Hepatocyte (in vitro differentiated cells): ENCODE data around the gene CROCC2. TPM values are rescaled to one million over a fixed set of nuclear protein-coding genes. Genes with fewer than 3 reads are reported as not detected.

ENCODE experiments used
- DNase-seq: peaks from one replicate; pipeline ENCODE4 v3.0.0-alpha.2; 2016; ENCODE audit warnings: low spot score
- H2AFZ ChIP-seq: fragments of 200-600 bp; sonication (generic); 2 replicates; pipeline ENCODE4 v1.6.0; 2016; ENCODE audit warnings: antibody characterized with exemption, mild to moderate bottlenecking
- H3K27ac ChIP-seq: fragments of 200-600 bp; sonication (generic); 2 replicates; pipeline ENCODE4 v1.5.1; 2016; ENCODE audit warnings: mild to moderate bottlenecking
- H3K27me3 ChIP-seq: fragments of 200-600 bp; sonication (generic); 2 replicates; pipeline ENCODE4 v1.6.1; 2016
- H3K36me3 ChIP-seq: fragments of 200-600 bp; sonication (generic); replicated peaks from 2 replicates; pipeline ENCODE4 v1.5.1; 2016; ENCODE audit warnings: low read depth; ENCODE audit not compliant: insufficient read depth
- H3K4me1 ChIP-seq: fragments of 200-600 bp; sonication (generic); 2 replicates; pipeline ENCODE4 v1.5.1; 2016; ENCODE audit warnings: mild to moderate bottlenecking, moderate library complexity; ENCODE audit not compliant: insufficient read depth
- H3K4me2 ChIP-seq: fragments of 200-600 bp; sonication (generic); 2 replicates; pipeline ENCODE4 v1.6.0; 2016
- H3K4me3 ChIP-seq: fragments of 200-600 bp; sonication (generic); 2 replicates; pipeline ENCODE4 v1.5.1; 2016; ENCODE audit warnings: mild to moderate bottlenecking
- H3K79me2 ChIP-seq: fragments of 200-600 bp; sonication (generic); 2 replicates; pipeline ENCODE4 v1.6.0; 2017; ENCODE audit warnings: mild to moderate bottlenecking
- H3K9me2 ChIP-seq: fragments of 200-600 bp; sonication (generic); replicated peaks from 2 replicates; pipeline ENCODE4 v1.6.0; 2017; ENCODE audit warnings: mild to moderate bottlenecking; ENCODE audit not compliant: insufficient read depth
- H3K9me3 ChIP-seq: fragments of 200-600 bp; sonication (generic); 2 replicates; pipeline ENCODE4 v1.5.1; 2016; ENCODE audit warnings: low read depth, mild to moderate bottlenecking
- H4K20me1 ChIP-seq: fragments of 200-600 bp; sonication (generic); 2 replicates; pipeline ENCODE4 v1.6.0; 2016; ENCODE audit warnings: mild to moderate bottlenecking; ENCODE audit not compliant: insufficient read depth, poor library complexity, severe bottlenecking
- EZH2 ChIP-seq: fragments of 200-600 bp; sonication (generic); IDR thresholded peaks from 2 replicates; pipeline ENCODE4 v1.6.1; 2016; ENCODE audit warnings: antibody characterized with exemption, mild to moderate bottlenecking, borderline replicate concordance
- EZH2phosphoT487 ChIP-seq: fragments of 200-600 bp; sonication (generic); IDR thresholded peaks from one replicate; pipeline ENCODE4 v1.6.1; 2018; ENCODE audit warnings: antibody characterized with exemption, mild to moderate bottlenecking, low read depth, moderate library complexity; ENCODE audit not compliant: unreplicated experiment, severe bottlenecking
- WGBS: methylation state at CpG from one replicate; pipeline ENCODE4 v1.1.6; 2016; ENCODE audit warnings: low lambda C conversion rate; ENCODE audit errors: missing lambda C conversion rate; 5-methylcytosine and 5-hydroxymethylcytosine counted together
- polyA plus RNA-seq: library from polyadenylated mRNA; unstranded; fragments of >200 nt; fragmentation: Nextera tagmentation; extraction: Ambion mirVana; gene quantifications from 2 replicates; pipeline ENCODE4 v1.2.1, GENCODE V29; 2016
- total RNA-seq: library from RNA; depleted of rRNA; stranded (reverse); fragments of >200 nt; gene quantifications from 2 replicates; pipeline ENCODE4 v1.2.3, GENCODE V29; 2014
- TF ChIP-seq, protein P1 (sequence below): fragments of 200-600 bp; sonication (generic); IDR thresholded peaks from 2 replicates; pipeline ENCODE4 v1.5.1; 2016; ENCODE audit warnings: antibody characterized with exemption, mild to moderate bottlenecking; ENCODE audit not compliant: poor library complexity

The CROCC2 gene
- total and polyA plus RNA-seq, 2 experiments from 2014 or later, result 0.04 to 0.10 TPM

DNA sequence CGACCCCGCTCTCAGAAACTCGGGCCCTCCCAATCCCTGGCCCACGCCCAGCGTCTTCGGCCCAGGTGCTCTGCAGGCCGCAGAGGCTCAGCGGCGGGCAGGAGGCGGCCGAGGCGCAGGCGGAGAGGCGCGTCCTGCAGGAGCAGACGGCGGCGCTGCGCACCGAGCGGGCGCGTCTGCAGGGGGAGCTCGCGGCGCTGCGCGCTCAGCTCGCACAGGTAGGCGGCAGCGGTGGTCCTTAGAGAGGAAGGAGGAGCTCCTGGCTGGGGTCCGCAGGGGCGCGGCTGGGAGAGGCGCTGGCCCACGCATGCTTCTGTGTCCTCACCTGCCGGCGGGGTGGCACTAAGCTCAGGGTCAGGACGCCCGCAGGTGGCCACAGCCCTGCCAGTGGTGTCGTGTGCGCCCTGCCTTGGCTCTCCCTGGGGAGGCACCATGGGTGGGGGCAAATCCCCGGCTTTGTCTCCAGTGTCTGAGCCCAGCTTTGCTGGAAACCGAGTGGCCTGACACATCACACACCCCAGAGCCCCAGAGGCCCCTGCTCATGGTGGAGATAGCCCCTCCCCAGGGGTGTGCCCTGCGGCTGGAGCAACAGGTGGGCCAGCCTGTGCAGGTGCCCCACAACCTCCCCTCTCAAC, 77.3 kb downstream of the CROCC2 start:
- no peaks in the 10 kb centered on the region for H4K20me1 ChIP-seq
- WGBS, result 10% methylated on average over 40 of the region's 45 CpGs
- peak overlapping the region; percentile 57 for H3K4me2 ChIP-seq
- TF ChIP-seq, protein P1, sequence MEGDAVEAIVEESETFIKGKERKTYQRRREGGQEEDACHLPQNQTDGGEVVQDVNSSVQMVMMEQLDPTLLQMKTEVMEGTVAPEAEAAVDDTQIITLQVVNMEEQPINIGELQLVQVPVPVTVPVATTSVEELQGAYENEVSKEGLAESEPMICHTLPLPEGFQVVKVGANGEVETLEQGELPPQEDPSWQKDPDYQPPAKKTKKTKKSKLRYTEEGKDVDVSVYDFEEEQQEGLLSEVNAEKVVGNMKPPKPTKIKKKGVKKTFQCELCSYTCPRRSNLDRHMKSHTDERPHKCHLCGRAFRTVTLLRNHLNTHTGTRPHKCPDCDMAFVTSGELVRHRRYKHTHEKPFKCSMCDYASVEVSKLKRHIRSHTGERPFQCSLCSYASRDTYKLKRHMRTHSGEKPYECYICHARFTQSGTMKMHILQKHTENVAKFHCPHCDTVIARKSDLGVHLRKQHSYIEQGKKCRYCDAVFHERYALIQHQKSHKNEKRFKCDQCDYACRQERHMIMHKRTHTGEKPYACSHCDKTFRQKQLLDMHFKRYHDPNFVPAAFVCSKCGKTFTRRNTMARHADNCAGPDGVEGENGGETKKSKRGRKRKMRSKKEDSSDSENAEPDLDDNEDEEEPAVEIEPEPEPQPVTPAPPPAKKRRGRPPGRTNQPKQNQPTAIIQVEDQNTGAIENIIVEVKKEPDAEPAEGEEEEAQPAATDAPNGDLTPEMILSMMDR, result peak; percentile 61
- TF ChIP-seq EZH2, result no peak
- H3K4me1 ChIP-seq, result peaks cover 14% of the 10 kb centered on the region
- no peak overlapping the region for H2AFZ ChIP-seq
- H3K27ac ChIP-seq, result no peak overlapping the region
- peaks cover 7% of the 10 kb centered on the region for H3K27me3 ChIP-seq
- no peaks in the 10 kb centered on the region for H3K79me2 ChIP-seq
- no peaks in the 10 kb centered on the region for H3K36me3 ChIP-seq
- H3K9me3 ChIP-seq, result no peaks in the 10 kb centered on the region
- H3K9me2 ChIP-seq, result no peaks in the 10 kb centered on the region
- no peak overlapping the region for H3K4me3 ChIP-seq
- DNase-seq, result peak; percentile 83

DNA sequence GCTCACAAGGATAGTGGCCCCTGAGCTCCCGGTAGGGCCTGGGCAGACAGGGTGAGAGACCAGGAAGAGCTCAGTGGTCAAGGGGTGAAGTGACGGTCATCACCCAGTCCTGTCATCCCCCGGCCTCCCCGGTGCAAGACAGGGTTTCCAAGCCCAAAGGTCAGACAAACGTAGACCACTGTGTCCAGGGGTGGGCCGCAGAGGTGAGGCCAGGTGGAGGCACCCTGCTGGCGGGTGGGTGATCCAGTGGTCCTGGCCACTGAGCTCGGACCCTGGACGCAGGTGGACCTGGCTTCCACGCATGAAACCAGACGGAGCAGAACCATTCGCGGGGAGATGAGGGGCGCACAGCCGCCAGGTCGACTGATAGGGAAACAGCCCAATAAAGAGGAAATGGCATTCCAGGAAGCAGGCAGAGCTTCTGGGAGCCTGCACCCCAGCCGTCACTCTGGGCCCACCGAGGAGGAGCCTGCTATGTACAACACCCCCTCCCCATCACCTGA, 77.9 kb downstream of the CROCC2 start:
- H3K9me2 ChIP-seq, result no peaks in the 10 kb centered on the region
- no peak overlapping the region for H3K4me2 ChIP-seq
- TF ChIP-seq EZH2phosphoT487 (no peak), EZH2 (no peak)
- TF ChIP-seq, protein P1, result no peak
- H3K9me3 ChIP-seq, result no peaks in the 10 kb centered on the region
- WGBS, result 78% methylated on average over 18 of the region's 18 CpGs
- no peak overlapping the region for H3K4me3 ChIP-seq
- no peak for DNase-seq
- H3K36me3 ChIP-seq, result no peaks in the 10 kb centered on the region
- H3K4me1 ChIP-seq, result peaks cover 14% of the 10 kb centered on the region
- H2AFZ ChIP-seq, result no peak overlapping the region
- H3K27ac ChIP-seq, result no peak overlapping the region
- peaks cover 7% of the 10 kb centered on the region for H3K27me3 ChIP-seq
- no peaks in the 10 kb centered on the region for H3K79me2 ChIP-seq
- H4K20me1 ChIP-seq, result no peaks in the 10 kb centered on the region

DNA sequence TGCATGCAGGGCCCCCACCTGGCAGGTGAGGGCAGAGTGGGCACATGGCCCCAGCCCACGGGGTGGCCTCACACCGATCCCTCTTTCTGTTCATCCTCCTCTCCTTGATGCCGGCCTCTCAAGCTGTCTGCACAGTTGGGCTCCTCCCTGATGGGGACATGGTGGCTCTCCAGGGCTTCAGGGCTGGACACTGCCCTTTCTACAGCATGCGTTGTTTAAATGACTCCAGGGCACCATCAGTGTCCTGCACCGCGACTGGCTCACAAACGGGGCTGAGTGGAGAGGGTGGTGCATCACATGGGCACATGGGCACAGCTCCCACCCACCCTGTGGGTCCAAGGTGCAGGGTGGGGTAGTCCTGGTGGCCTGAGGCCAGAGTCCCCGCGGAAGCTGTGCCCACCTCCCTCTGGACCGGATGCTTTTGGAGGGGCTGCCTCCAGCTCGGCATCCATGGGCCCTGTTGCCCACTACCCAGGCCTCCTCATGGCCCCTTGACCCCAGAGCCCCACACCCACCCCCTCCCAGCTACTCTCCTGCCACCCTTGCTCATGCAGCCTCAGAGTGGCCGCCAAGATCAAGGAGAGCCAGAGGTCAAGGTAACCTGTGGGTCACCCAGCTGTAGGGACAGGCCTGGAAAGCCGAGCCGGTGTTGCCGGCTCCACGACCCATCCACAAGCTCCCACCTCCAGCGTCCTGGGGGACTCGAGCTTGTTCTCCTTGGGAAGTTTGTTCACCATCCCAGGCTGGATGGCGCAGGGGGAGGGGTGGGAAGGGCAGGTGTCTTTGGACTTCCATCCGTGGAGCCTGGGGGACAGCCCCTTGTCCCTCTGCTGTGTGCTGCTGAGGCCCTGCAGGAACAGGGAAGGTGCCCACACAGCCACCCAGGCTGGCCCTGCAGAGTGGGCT, 80.0 kb downstream of the CROCC2 start:
- DNase-seq, result no peak
- Histone ChIP-seq H3K4me2 (no peak overlapping the region), H3K4me3 (no peak overlapping the region), H2AFZ (no peak overlapping the region), H3K9me2 (no peaks in the 10 kb centered on the region), H3K36me3 (no peaks in the 10 kb centered on the region), H3K9me3 (no peaks in the 10 kb centered on the region), H4K20me1 (no peaks in the 10 kb centered on the region), H3K27me3 (peaks cover 7% of the 10 kb centered on the region), H3K79me2 (no peaks in the 10 kb centered on the region), H3K27ac (no peak overlapping the region), H3K4me1 (peaks cover 14% of the 10 kb centered on the region)
- TF ChIP-seq, protein P1, result no peak
- TF ChIP-seq EZH2phosphoT487 (no peak), EZH2 (no peak)
- 85% methylated on average over 20 of the region's 20 CpGs for WGBS
